PC-3 (cell line): ENCODE results near the gene CCNI. TPM values are rescaled to one million over a fixed set of nuclear protein-coding genes. Genes with fewer than 3 reads are reported as not detected.

ENCODE experiments used
- ATAC-seq: fragments of 200-7000 bp; cut with Tn5 transposase; 2 replicates; pipeline ENCODE4 v1.9.1; 2020; ENCODE audit warnings: mild to moderate bottlenecking, moderate library complexity
- BruUV-seq: library from RNA; stranded (reverse); fragments of 400-500 nt; replicated peaks from 2 replicates; lab custom pipeline; 2021; lab: Mats Ljungman, UMichigan
- CTCF ChIA-PET: fragments of 300-600 bp; sonication (Branson Sonifier 250); formaldehyde crosslinking; loops from one replicate; lab custom pipeline; 2022; ENCODE audit warnings: antibody characterized with exemption; lab: Charles Lee
- POLR2A ChIA-PET: fragments of 300-600 bp; sonication (Branson Sonifier 250); formaldehyde crosslinking; loops from one replicate; lab custom pipeline; 2022; ENCODE audit warnings: antibody characterized with exemption; ENCODE audit not compliant: unreplicated experiment; lab: Charles Lee
- DNase-seq: peaks from one replicate; pipeline ENCODE4 v3.0.0-alpha.2; 2015
- H2AFZ ChIP-seq: fragments of 300-600 bp; sonication (generic); 2 replicates; pipeline ENCODE4 v1.6.0; 2016; ENCODE audit warnings: antibody characterized with exemption, low read length
- H3F3A ChIP-seq: fragments of 300-600 bp; sonication (generic); one replicate; pipeline ENCODE4 v1.6.0; 2017; ENCODE audit warnings: antibody characterized with exemption, low read length, control low read depth, mild to moderate bottlenecking; ENCODE audit not compliant: unreplicated experiment
- H3K27ac ChIP-seq: fragments of 300-600 bp; sonication (generic); 2 replicates; pipeline ENCODE4 v1.5.1; 2016; ENCODE audit warnings: mild to moderate bottlenecking, low read length
- H3K27me3 ChIP-seq: fragments of 300-600 bp; sonication (generic); 2 replicates; pipeline ENCODE4 v1.6.1; 2016; ENCODE audit warnings: low read length, mixed read lengths
- H3K36me3 ChIP-seq: fragments of 300-600 bp; sonication (generic); 2 replicates; pipeline ENCODE4 v1.6.1; 2016; ENCODE audit warnings: low read depth, mixed run types, low read length, mixed read lengths
- H3K4me1 ChIP-seq: fragments of 300-600 bp; sonication (generic); 2 replicates; pipeline ENCODE4 v1.5.1; 2016; ENCODE audit warnings: low read length; ENCODE audit not compliant: insufficient read depth
- H3K4me2 ChIP-seq: fragments of 300-600 bp; sonication (generic); 2 replicates; pipeline ENCODE4 v1.6.0; 2016; ENCODE audit warnings: low read length
- H3K4me3 ChIP-seq: fragments of 300-600 bp; sonication (generic); 2 replicates; pipeline ENCODE4 v1.5.1; 2016; ENCODE audit warnings: mild to moderate bottlenecking, low read length, mixed read lengths
- H3K79me2 ChIP-seq: fragments of 300-600 bp; sonication (generic); 2 replicates; pipeline ENCODE4 v1.6.1; 2017; ENCODE audit warnings: low read length, mixed read lengths
- H3K9ac ChIP-seq: fragments of 300-600 bp; sonication (generic); 2 replicates; pipeline ENCODE4 v1.6.0; 2016; ENCODE audit warnings: mild to moderate bottlenecking, low read length
- H3K9me2 ChIP-seq: fragments of 300-600 bp; sonication (generic); replicated peaks from 2 replicates; pipeline ENCODE4 v1.6.1; 2016; ENCODE audit warnings: mixed run types, low read length, mixed read lengths
- H3K9me3 ChIP-seq: fragments of 300-600 bp; sonication (generic); 2 replicates; pipeline ENCODE4 v1.6.1; 2016; ENCODE audit warnings: low read length, mixed read lengths
- H4K20me1 ChIP-seq: fragments of 300-600 bp; sonication (generic); 2 replicates; pipeline ENCODE4 v1.6.1; 2016; ENCODE audit warnings: low read length, mixed read lengths
- CTCF ChIP-seq: fragments of 300-600 bp; sonication (generic); conservative IDR thresholded peaks from 2 replicates; pipeline ENCODE4 v1.5.1; 2017; ENCODE audit warnings: antibody characterized with exemption, low read depth, mild to moderate bottlenecking, low read length
- EZH2 ChIP-seq: fragments of 300-600 bp; sonication (generic); IDR thresholded peaks from one replicate; pipeline ENCODE4 v1.6.1; 2017; ENCODE audit warnings: antibody characterized with exemption, mild to moderate bottlenecking, low read length; ENCODE audit not compliant: unreplicated experiment
- EZH2phosphoT487 ChIP-seq: fragments of 300-600 bp; sonication (generic); IDR thresholded peaks from 2 replicates; pipeline ENCODE4 v1.6.1; 2018; ENCODE audit warnings: mild to moderate bottlenecking, antibody characterized with exemption, low read length, borderline replicate concordance
- intact Hi-C: fragments of 100-400 bp; cut with micrococcal nuclease; formaldehyde crosslinking; loops from 2 replicates; pipeline ENCODE4 v1.9.0; 2023
- total RNA-seq: library from RNA; depleted of rRNA; stranded (reverse); fragments of >200 nt; gene quantifications from 2 replicates; pipeline ENCODE4 v1.2.3, GENCODE V29; 2014

Gene CCNI
- total RNA-seq, 1 experiment from 2014 or later = 60.1 TPM

- Histone ChIP-seq H3K9me2 (no peaks in the 10 kb centered on the region), H3K27ac (no peak overlapping the region), H3K36me3 (peaks cover 38% of the 10 kb centered on the region), H3K27me3 (no peaks in the 10 kb centered on the region), H4K20me1 (no peaks in the 10 kb centered on the region), H3K4me3 (no peak overlapping the region), H3K4me2 (no peak overlapping the region), H3F3A (no peaks in the 10 kb centered on the region), H3K9me3 (no peaks in the 10 kb centered on the region), H3K4me1 (no peaks in the 10 kb centered on the region), H2AFZ (no peak overlapping the region), H3K79me2 (no peaks in the 10 kb centered on the region), H3K9ac (no peak overlapping the region)
- intact Hi-C loops = no loop called here
- DNase-seq = no peak
- no peak for ATAC-seq
- no TSS peak for BruUV-seq
- TF ChIP-seq CTCF = no peak
- no peak for TF ChIP-seq EZH2phosphoT487
- TF ChIP-seq EZH2 = no peak
- CTCF ChIA-PET = no interaction called here
- POLR2A ChIA-PET = no interaction called here
These were observed 24.8 kb downstream of the CCNI start for GRCh38 chr4:77050962-77051361.

GRCh38 chr4:77047037-77047436 is 28.8 kb downstream of the CCNI start:
- H3K27me3 ChIP-seq = no peaks in the 10 kb centered on the region
- H3K9me2 ChIP-seq = no peaks in the 10 kb centered on the region
- peak; percentile 55 for ATAC-seq
- no peaks in the 10 kb centered on the region for H3K4me1 ChIP-seq
- H4K20me1 ChIP-seq = no peaks in the 10 kb centered on the region
- BruUV-seq = no TSS peak
- peaks cover 33% of the 10 kb centered on the region for H3K36me3 ChIP-seq
- DNase-seq = peak; percentile 40
- no peak overlapping the region for H3K9ac ChIP-seq
- POLR2A ChIA-PET = no interaction called here
- no peak overlapping the region for H3K4me2 ChIP-seq
- H3K4me3 ChIP-seq = no peak overlapping the region
- TF ChIP-seq CTCF (peak; percentile 61; the same call in 1 of the 2 replicates), EZH2 (no peak), EZH2phosphoT487 (no peak)
- no peaks in the 10 kb centered on the region for H3K79me2 ChIP-seq
- H3K27ac ChIP-seq = no peak overlapping the region
- intact Hi-C loops = loop anchor here (2.0 to 5.0 kb wide), 2 partner anchors 156 to 260 kb away; no protein-coding TSS in a partner anchor
- no peaks in the 10 kb centered on the region for H3F3A ChIP-seq
- CTCF ChIA-PET = interaction anchor here (0.6 to 1.2 kb wide), 2 partner anchors 9 to 156 kb away, joined by 5 to 6 read pairs; no protein-coding TSS in a partner anchor
- H3K9me3 ChIP-seq = no peaks in the 10 kb centered on the region
- H2AFZ ChIP-seq = no peak overlapping the region

GRCh38 chr4:77045490-77045889 is 30.3 kb downstream of the CCNI start:
- POLR2A ChIA-PET = interaction anchor here (0.6 kb wide), 2 partner anchors 308 to 1363 kb away, joined by 12 to 23 read pairs; no protein-coding TSS in a partner anchor
- H3K9me2 ChIP-seq = no peaks in the 10 kb centered on the region
- no peaks in the 10 kb centered on the region for H3F3A ChIP-seq
- no peak overlapping the region for H2AFZ ChIP-seq
- peaks cover 24% of the 10 kb centered on the region; the same call in 1 of the 2 replicates for H3K36me3 ChIP-seq
- BruUV-seq = no TSS peak
- no peak overlapping the region for H3K9ac ChIP-seq
- no peaks in the 10 kb centered on the region for H3K27me3 ChIP-seq
- no peaks in the 10 kb centered on the region for H4K20me1 ChIP-seq
- H3K9me3 ChIP-seq = no peaks in the 10 kb centered on the region
- no peaks in the 10 kb centered on the region for H3K79me2 ChIP-seq
- H3K27ac ChIP-seq = no peak overlapping the region
- intact Hi-C loops = loop anchor here (2.0 to 5.0 kb wide), 2 partner anchors 95 to 262 kb away; no protein-coding TSS in a partner anchor
- no peak overlapping the region for H3K4me2 ChIP-seq
- H3K4me3 ChIP-seq = no peak overlapping the region
- TF ChIP-seq CTCF (peak; percentile 25; the same call in 1 of the 2 replicates), EZH2 (no peak)
- DNase-seq = peak; percentile 16
- H3K4me1 ChIP-seq = peaks cover 4% of the 10 kb centered on the region
- no peak for ATAC-seq
- CTCF ChIA-PET = no interaction called here
